Fibroblast of pulmonary artery (primary cell): ENCODE measurements around the gene DENND1A.

Experiments
- DNase-seq: peaks from one replicate; pipeline ENCODE4 v3.0.0-alpha.2; 2010; ENCODE audit warnings: low read depth
- H3K4me3 ChIP-seq: replicated peaks from 2 replicates; pipeline ENCODE4 v1.5.1; 2011; ENCODE audit warnings: low read depth, mild to moderate bottlenecking, control low read depth, low read length, moderate library complexity
- CTCF ChIP-seq: IDR thresholded peaks from 2 replicates; pipeline ENCODE4 v1.5.1; 2011; ENCODE audit warnings: mild to moderate bottlenecking, control low read depth, low read length, inconsistent platforms; ENCODE audit errors: missing control alignments

Gene DENND1A

GRCh38 chr9:123680352-123680751, 249.6 kb downstream of the DENND1A start:
- no peak for DNase-seq
- H3K4me3 ChIP-seq = no peak overlapping the region
- no peak for TF ChIP-seq CTCF

- no peak for TF ChIP-seq CTCF
- H3K4me3 ChIP-seq = no peak overlapping the region
- DNase-seq = no peak
These were observed 250.5 kb downstream of the DENND1A start for GRCh38 chr9:123679330-123679987.

GRCh38 chr9:123678878-123679329, 251.0 kb downstream of the DENND1A start:
- no peak for DNase-seq
- H3K4me3 ChIP-seq = no peak overlapping the region
- no peak for TF ChIP-seq CTCF

- DNase-seq = no peak
- no peak for TF ChIP-seq CTCF
- H3K4me3 ChIP-seq = no peak overlapping the region
These were observed 251.7 kb downstream of the DENND1A start for GRCh38 chr9:123678038-123678877.

- no peak for DNase-seq
- H3K4me3 ChIP-seq = no peak overlapping the region
- TF ChIP-seq CTCF = no peak
These were observed 253.1 kb downstream of the DENND1A start for GRCh38 chr9:123676869-123677268.

GRCh38 chr9:123669346-123669745, 260.6 kb downstream of the DENND1A start:
- TF ChIP-seq CTCF = no peak
- no peak for DNase-seq
- H3K4me3 ChIP-seq = no peak overlapping the region
